Panc1 (cell line): ENCODE results near the gene HK1. TPM values are rescaled to one million over a fixed set of nuclear protein-coding genes. Genes with fewer than 3 reads are reported as not detected.

ENCODE experiments used
- ATAC-seq: fragments of 200-7000 bp; cut with Tn5 transposase; 2 replicates; pipeline ENCODE4 v1.9.1; 2020; ENCODE audit warnings: mild to moderate bottlenecking, moderate library complexity
- BruUV-seq: library from RNA; stranded (reverse); fragments of 400-500 nt; replicated peaks from 2 replicates; lab custom pipeline; 2021; lab: Mats Ljungman, UMichigan
- CTCF ChIA-PET: fragments of 300-600 bp; sonication (Branson Sonifier 250); formaldehyde crosslinking; loops from one replicate; lab custom pipeline; 2022; ENCODE audit warnings: antibody characterized with exemption; lab: Charles Lee
- POLR2A ChIA-PET: fragments of 300-600 bp; sonication (Branson Sonifier 250); formaldehyde crosslinking; loops from one replicate; lab custom pipeline; 2022; ENCODE audit warnings: antibody characterized with exemption; lab: Charles Lee
- DNase-seq: peaks from one replicate; pipeline ENCODE4 v3.0.0-alpha.2; 2010; ENCODE audit warnings: low read depth, low spot score
- H3K27ac ChIP-seq: 2 replicates; pipeline ENCODE4 v1.5.1; 2011; ENCODE audit warnings: mild to moderate bottlenecking, low read length, inconsistent platforms
- H3K27me3 ChIP-seq: fragments of 200-500 bp; sonication (Bioruptor generic); 2 replicates; pipeline ENCODE4 v1.6.0; 2014; ENCODE audit warnings: low read length, inconsistent platforms; ENCODE audit not compliant: control insufficient read depth, insufficient read depth
- H3K36me3 ChIP-seq: fragments of 200-500 bp; sonication (Bioruptor generic); 2 replicates; pipeline ENCODE4 v1.5.1; 2014; ENCODE audit warnings: inconsistent platforms, mild to moderate bottlenecking, low read length, moderate library complexity; ENCODE audit not compliant: control insufficient read depth, insufficient read depth
- H3K4me1 ChIP-seq: 2 replicates; pipeline ENCODE4 v1.5.1; 2011; ENCODE audit warnings: inconsistent platforms, mild to moderate bottlenecking, low read length, moderate library complexity; ENCODE audit not compliant: control insufficient read depth, insufficient read depth
- H3K4me3 ChIP-seq, 2 experiments: 2 replicates each; pipeline ENCODE4 v1.5.1; 2011 to 2012; ENCODE audit warnings: low read depth in 2 of 2, low read length in 2 of 2, mild to moderate bottlenecking in 2 of 2, inconsistent platforms in 1 of 2, moderate library complexity in 1 of 2
- H3K9me3 ChIP-seq: fragments of 200-500 bp; sonication (Bioruptor generic); 2 replicates; pipeline ENCODE4 v1.5.1; 2014; ENCODE audit warnings: low read depth, mild to moderate bottlenecking, inconsistent platforms, low read length, moderate library complexity; ENCODE audit not compliant: control insufficient read depth, insufficient read depth
- CTCF ChIP-seq: fragments of 450-650 bp; IDR thresholded peaks from 2 replicates; pipeline ENCODE4 v1.5.1; 2017; ENCODE audit warnings: mild to moderate bottlenecking
- POLR2AphosphoS5 ChIP-seq: IDR thresholded peaks from 2 replicates; pipeline ENCODE4 v1.6.1; 2012; ENCODE audit warnings: mild to moderate bottlenecking, low read depth, low read length, moderate library complexity
- REST ChIP-seq, 2 experiments: IDR thresholded peaks; 2 replicates each; pipeline ENCODE4 v1.6.1; 2011 to 2012; ENCODE audit warnings: low read depth in 2 of 2, control low read depth in 1 of 2, low read length in 1 of 2, mild to moderate bottlenecking in 1 of 2, moderate library complexity in 1 of 2; ENCODE audit not compliant: insufficient read depth in 1 of 2
- SIN3A ChIP-seq: IDR thresholded peaks from 2 replicates; pipeline ENCODE4 v1.6.1; 2012; ENCODE audit warnings: low read depth, mild to moderate bottlenecking, low read length, moderate library complexity, borderline replicate concordance; ENCODE audit not compliant: insufficient read depth
- TCF7L2 ChIP-seq: IDR thresholded peaks from 2 replicates; pipeline ENCODE4 v1.6.1; 2011; ENCODE audit warnings: mild to moderate bottlenecking, low read depth, low read length, inconsistent platforms
- in situ Hi-C: cut with HindIII; loops from 2 replicates; pipeline ENCODE4 v1.10.0; 2016; ENCODE audit warnings: low sequenced_read_pairs, low pct_unique_long_range_greater_than_20kb
- intact Hi-C: fragments of 100-400 bp; cut with micrococcal nuclease; formaldehyde crosslinking; loops from one replicate; pipeline ENCODE4 v1.10.0; 2022; ENCODE audit not compliant: unreplicated experiment
- total RNA-seq: library from RNA; stranded (reverse); gene quantifications from one replicate; pipeline ENCODE4 v1.2.1, GENCODE V29; 2021; ENCODE audit not compliant: unreplicated experiment

HK1 gene
- total RNA-seq, 1 experiment from 2014 or later, result 74.4 TPM

- Histone ChIP-seq H3K27me3 (no peaks in the 10 kb centered on the region), H3K36me3 (no peaks in the 10 kb centered on the region), H3K4me3 (no peak overlapping the region), H3K4me1 (no peaks in the 10 kb centered on the region), H3K9me3 (no peaks in the 10 kb centered on the region), H3K27ac (no peak overlapping the region)
- in situ Hi-C loops, result no loop called here
- no peak for DNase-seq
- intact Hi-C loops, result loop anchor here (5.0 to 10.0 kb wide), 2 partner anchors 87 to 395 kb away; partner anchors contain the start of gene FAM241B
- BruUV-seq, result no TSS peak
- no peak for TF ChIP-seq TCF7L2
- ATAC-seq, result no peak
- ChIA-PET CTCF (interaction anchor here (0.7 kb wide), 1 partner anchor 79 kb away, joined by 3 read pairs; no protein-coding TSS in a partner anchor), POLR2A (interaction anchor here (0.8 kb wide), 1 partner anchor 59 kb away, joined by 3 read pairs; no protein-coding TSS in a partner anchor)
These were observed 38.4 kb upstream of the HK1 start for GRCh38 chr10:69239816-69240434.

DNA sequence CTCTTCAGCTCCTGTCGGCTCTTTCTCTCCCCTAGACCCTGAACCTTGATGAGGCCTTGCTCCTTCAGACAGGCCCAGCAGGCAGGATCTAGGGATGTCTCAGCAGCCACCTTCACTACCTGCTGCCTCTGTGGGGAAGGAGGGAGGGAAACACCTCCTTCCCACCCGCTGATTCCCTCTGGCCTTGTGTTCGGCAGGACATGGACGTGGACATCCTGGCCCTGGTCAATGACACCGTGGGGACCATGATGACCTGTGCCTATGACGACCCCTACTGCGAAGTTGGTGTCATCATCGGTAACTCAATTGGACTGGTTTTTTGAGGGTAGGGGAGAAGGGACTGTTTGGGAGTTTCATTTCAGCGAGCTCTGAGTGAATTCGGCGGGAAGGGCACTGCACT lies 37.8 kb upstream of the HK1 start:
- DNase-seq (no peak), ATAC-seq (no peak)
- Histone ChIP-seq H3K4me3 (no peak overlapping the region), H3K9me3 (no peaks in the 10 kb centered on the region), H3K27ac (no peak overlapping the region), H3K4me1 (no peaks in the 10 kb centered on the region), H3K27me3 (no peaks in the 10 kb centered on the region), H3K36me3 (no peaks in the 10 kb centered on the region)
- TF ChIP-seq SIN3A (no peak), TCF7L2 (no peak), REST (IDR thresholded peaks at IDR 0.05; ENCODE audit: insufficient read depth in 1 of 2, low read depth in 2 of 2, low read length in 1 of 2) (no peak), POLR2AphosphoS5 (no peak), CTCF (no peak)
- ChIA-PET CTCF (no interaction called here), POLR2A (no interaction called here)
- BruUV-seq, result no TSS peak
- in situ Hi-C loops (no loop called here), intact Hi-C loops (no loop called here)

GRCh38 chr10:69241575-69241974 lies 36.7 kb upstream of the HK1 start:
- DNase-seq (no peak), ATAC-seq (no peak)
- Histone ChIP-seq H3K27me3 (no peaks in the 10 kb centered on the region), H3K9me3 (no peaks in the 10 kb centered on the region), H3K4me3 (no peak overlapping the region), H3K4me1 (no peaks in the 10 kb centered on the region), H3K27ac (no peak overlapping the region), H3K36me3 (no peaks in the 10 kb centered on the region)
- CTCF ChIA-PET, result no interaction called here
- intact Hi-C loops, result no loop called here
- TF ChIP-seq CTCF (no peak), SIN3A (no peak), TCF7L2 (no peak), POLR2AphosphoS5 (no peak), REST (IDR thresholded peaks at IDR 0.05; ENCODE audit: insufficient read depth in 1 of 2, low read depth in 2 of 2, low read length in 1 of 2) (no peak)
- no TSS peak for BruUV-seq
- POLR2A ChIA-PET, result interaction anchor here (0.6 kb wide), 1 partner anchor 71 kb away, joined by 3 read pairs; no protein-coding TSS in a partner anchor
- in situ Hi-C loops, result no loop called here
